HG03108 (cell line): Measurements from ENCODE around the gene TNFRSF21.
A peak's percentile ranks its signal among the peaks of the same experiment; 100 is the strongest.
"Not testable (repeated sequence)": the region's sequence is repeated elsewhere in the genome, so short reads cannot be mapped to it uniquely, and the experiment has no call there.

Source experiments
- ATAC-seq: cut with Tn5 transposase; IDR thresholded peaks from one replicate; pipeline ENCODE4 v1.9.1; 2021; ENCODE audit warnings: moderate library complexity; ENCODE audit not compliant: unreplicated experiment

The TNFRSF21 gene

DNA sequence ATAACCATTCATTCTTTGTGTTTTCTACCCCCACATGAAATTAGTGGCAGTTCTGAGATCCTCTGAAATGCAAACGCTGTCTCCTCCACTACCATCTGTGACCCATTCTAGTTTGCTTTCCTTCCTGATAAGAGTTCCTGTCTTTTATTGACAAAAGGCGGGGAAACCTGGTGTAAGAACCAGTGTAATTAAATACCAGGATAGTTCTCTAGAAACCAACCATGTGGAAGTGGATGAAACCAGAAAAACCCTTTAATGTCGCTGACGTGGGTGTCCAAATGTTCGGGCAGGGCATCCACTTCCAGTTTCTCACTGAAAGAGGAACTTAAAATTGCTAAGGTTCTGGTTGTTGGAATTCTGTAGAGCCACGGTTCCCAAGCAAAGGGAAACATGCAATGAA lies 79.1 kb downstream of the TNFRSF21 start:
- no peak for ATAC-seq

DNA sequence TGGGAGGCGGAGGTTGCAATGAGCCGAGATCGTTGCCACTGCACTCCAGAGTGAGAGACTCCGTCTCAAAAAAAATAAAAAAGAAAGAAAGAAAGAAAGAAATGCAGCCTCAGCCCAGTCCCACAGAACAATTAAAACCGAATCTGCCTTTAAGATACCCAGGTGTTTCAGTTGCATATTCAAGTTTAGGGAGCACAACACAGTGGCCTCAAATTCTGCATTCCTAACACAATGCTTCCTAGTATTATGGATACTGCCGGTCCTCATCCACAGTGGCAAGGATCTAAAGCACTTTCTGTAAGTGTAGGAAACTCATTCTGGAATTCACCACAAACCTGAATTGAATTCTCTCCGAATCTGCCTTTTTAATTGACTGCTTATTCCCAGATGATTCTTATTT lies 80.5 kb downstream of the TNFRSF21 start:
- no peak for ATAC-seq

DNA sequence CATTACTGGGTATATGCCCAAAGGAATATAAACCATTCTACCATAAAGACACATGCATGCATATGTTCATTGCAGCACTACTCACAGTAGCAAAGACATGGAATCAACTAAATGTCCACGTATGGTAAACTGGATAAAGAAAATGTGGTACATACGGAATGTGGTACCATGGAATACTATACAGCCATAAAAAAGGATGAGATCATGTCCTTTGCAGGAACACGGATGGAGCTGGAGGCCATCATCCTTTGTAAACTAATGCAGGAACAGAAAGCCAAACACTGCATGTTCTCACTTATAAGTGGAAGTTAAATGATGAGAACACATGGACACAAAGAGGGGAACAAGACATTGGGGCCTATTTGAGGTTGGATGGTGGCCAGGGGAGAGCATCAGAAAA lies 81.6 kb downstream of the TNFRSF21 start:
- not testable (repeated sequence) for ATAC-seq

DNA sequence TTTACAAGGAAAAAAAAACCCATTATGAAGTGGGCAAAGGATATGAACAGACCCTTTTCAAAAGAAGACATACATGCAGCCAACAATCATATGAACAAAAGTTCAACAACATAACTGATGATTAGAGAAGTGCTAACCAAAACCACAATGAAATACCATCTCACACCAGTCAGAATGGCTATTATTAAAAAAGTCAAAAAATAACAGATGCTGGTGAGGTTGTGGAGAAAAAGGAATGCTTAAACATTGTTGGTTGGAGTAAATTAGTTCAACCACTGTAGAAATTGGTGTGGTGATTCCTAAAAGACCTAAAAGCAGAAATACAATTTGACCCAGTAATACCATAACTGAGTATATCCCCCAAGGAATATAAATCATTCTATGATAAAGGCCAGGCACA lies 86.5 kb downstream of the TNFRSF21 start:
- ATAC-seq, result not testable (repeated sequence)

DNA sequence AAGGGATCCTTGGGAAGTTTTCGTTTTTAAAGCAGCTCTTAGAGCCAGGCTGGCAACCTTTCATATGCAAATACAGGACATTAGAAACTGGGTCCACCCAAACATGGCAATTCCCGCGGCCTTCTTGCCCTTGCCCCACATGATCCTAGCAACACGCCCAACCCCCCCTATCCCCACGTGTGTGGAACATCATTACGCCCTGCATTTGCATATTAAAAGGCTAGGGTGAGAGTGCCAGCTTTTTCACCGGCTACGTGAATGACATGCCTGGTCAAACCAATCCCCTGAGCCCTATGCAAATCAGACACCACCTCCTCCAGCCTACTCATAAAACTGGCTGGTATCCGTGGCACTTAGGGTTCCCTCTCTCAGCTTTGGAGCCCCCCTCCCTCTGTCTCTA lies 88.1 kb downstream of the TNFRSF21 start:
- no peak for ATAC-seq

DNA sequence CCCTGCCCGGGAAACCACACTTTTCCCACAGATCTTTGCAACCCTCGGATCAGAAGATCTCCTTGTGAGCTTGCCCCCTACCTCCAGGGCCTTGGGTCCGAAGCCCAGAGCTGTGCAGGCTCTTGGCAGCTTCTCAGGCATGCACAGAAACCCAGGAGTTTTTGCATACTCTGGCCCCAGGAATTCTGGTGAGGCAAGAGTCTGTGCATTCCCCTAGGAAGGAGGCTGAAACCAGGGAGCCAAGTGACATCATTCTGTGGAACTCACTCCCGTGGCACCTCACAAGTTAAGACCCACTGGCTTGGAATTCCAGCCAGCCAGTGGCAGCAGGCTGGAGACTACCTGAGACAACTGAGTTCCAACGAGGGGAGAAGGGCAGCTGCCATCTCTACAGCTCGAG lies 100.1 kb downstream of the TNFRSF21 start:
- no peak for ATAC-seq

DNA sequence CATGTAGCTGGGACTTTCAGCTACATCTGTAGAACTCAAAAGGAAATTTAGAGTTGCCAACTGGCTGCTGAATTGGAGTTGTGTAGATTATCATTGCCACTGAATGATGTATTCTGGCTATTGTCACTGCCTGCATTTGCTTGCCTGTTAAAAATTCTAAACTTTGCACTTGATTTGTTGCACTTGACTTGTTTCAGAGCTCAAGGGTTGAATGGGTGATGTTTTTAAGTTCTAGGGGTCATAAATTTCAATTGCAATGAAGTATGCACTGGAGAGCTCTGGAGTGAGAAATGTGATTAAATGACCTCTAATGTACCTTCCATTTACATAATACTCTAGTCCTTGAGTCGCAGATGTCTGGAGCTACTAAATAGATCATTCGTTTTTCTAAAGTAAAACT lies 102.4 kb downstream of the TNFRSF21 start:
- no peak for ATAC-seq

DNA sequence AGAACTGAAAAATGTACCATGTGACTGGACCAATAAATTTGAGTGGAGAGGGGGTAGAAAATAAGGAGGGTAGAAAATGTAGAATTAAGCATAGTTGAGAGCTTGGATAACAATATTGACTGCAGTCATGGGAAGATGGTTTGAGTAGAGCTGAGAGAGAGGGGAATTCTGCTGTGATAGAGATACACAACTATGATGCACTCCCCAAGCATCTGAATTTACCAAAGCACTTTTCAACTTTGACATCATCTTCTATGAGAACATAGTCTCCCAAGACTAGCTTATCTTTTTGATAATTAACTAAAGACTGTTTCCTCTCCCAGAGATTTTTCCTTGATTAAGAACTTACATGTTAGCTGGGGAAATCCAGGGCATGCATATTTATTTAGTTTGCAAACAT lies 103.1 kb downstream of the TNFRSF21 start:
- no peak for ATAC-seq

DNA sequence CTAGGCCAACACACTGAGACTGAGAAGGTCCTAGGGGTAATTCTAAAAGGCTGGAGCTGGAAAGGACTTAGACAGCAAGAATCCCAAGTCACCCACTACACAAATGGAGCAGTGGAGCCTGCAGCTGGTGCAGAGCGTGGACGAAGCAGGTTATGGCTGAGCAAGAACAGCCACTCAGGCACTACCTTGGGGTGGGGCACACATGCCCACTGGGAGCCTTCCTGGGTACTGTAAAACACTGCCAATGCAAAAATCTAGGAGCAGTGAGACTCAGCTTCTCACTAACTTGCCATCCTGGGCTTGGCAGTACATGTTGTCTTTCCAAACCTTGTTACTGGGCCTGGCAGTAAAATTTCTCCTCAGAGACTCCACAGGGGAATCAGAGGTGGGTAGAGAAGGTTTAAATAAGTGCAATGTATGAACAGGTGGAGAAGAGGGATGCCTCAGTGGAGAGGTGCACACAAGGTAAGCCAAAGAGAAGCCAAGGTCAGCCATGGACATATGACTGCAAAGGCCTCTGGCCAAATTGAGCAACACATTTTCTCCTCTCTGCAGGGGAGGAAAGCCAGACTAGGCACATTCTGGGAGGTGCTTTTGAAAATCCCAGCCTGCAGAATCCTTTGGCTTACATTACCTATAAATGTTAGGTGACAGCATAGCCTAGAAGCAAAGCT lies 105.6 kb downstream of the TNFRSF21 start:
- ATAC-seq, result no peak

DNA sequence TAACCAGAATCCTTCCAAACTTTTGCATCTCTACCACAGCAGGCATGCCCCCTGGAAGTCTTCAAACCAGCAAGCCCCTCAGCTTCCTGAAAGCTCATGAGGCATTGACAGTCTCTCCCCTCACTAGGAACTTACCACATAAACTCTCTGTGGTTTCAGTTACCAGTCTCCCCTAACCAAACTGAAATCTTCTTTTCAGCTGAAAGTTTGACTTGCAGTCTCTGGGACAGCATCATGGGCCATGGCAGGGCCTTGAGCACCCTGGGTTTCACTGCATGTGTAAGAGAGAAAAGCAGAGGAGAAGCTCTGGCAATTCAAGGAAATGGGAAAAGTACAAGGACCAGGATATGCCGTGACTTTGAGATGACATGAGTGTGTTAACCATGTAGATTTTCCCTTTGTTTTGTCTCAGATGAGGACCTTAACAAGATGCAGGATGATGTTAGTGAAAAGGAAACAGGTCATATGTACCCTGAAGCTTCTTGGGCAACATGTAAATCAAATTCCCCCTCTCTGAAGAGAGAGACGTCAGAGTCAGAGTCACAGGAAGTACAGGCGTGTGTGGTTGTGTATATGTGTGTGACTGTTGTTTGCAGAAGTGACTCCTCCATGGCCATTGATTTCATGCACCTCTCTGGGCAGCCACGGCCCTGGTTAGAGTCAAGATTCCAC lies 106.3 kb downstream of the TNFRSF21 start:
- peak; percentile 76 for ATAC-seq

DNA sequence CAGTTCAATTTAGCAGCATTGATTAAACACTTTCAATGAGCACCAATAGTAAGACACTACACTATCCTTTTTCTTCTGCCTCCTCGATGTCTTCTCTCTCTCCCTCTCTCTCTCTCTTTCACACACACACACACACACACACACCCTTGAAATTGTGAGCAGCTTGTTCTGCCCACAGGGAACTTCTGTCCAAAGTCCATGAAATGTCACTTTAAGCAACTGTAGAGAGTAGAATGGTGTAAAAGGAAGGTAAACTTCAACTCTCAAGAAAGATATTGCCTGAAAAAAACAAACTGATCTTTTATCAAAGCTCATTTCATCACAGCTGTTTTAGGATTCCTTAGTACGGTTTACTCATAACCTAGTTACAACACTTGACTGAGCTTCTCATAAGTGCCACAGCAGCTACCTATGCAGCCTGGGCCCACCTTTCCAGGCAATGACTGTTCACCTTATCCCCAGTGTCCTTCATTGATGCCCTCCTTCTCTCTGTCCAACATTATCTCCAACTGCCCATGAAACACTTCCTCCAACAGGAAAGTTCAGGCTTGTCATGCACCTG lies 107.0 kb downstream of the TNFRSF21 start:
- no peak for ATAC-seq

DNA sequence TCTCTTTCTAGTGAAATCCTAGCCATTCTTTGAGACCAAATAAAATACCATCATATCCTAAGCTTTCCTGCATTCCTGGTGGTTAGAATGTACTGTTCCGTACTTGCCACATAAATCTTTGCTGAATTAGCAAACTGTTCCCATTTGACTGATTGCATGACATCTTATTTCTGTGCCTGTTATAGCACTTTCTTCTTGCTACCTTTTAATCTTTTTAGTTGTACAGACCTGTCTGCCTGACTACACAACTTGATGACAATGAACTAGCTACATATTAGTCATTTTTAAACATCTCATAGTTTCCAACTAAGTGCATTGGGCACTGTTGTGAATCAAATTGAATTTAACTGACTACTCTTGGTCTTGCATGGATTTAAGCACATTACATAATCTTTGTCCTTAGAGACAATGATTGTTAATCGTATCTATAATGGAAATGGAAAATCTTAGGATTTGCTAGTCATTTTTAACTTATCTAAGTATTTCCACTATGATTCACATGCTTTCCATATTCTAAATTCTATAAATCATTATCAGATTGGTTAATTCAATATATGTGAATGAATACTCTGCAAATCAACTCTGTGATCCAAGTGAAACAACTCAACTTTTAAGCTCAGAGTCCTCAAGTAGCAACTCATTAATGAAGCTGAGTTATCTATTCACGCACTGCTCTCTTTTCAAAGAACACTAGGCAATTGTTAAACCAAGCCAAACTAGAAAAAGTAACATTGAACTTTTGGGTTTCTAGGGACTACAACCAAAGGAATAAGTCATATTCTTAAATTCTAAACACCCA lies 109.0 kb downstream of the TNFRSF21 start:
- ATAC-seq, result no peak

DNA sequence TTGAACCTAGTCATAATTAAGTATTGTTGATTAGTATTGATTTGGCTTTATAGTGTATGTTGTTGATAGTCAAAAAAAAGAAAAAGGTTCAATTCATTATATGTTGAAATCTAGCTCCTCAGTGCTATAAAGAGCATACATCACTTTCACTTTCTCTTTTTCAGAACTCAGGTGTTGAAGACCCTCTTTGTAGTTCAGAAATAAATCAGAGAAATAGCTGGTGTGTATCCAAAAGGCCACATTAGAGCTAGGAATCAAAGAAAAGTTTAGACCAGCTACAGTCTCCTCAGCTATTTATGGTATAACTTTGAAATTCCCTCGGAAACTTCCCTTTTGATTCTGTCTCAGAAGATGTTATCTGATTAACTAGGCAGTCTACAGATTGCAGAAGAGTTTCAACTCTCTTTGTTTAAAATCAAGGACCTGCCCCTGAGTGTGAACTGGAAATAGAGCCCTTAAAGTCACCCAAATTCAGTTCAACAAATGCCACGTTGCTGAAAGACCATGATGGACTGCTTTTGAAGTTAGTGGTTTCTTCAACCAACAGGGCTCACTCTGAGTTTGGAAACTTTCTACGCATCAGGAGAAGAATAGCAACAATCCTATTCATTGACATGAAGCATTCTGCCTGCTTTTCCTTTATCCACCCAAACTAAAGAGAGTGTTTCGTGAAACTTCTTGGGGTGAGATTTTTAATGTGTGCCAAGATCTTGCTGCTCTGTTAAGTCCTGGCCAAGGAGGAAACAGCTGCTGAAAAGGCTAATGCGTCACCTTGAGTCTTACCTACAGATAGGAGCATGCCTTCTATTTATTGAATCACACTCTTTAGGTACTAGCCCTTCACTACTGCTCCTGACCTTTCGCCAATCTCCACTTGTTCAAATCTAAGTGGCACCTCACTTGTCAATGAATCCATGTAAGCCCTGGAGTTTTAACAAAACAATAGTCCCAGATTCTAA lies 111.7 kb downstream of the TNFRSF21 start:
- ATAC-seq, result no peak

DNA sequence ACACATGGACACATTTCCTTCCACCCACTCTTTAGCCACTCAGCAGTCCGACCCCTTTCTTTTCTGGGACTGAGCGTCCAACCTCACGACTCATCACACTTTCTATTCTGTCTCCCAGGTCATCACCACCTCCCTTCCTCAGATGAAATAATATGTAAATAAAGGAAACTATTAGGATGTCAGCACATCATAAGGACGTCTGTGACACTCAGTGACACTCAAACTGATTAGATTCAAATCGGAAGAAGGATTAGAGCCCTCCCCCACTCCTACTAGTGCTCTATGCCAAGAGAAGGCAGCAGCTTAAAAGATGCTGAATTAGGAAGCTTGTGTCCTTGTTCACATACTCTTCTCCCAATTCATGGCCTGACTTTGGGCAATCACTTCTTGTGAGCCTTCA lies 113.6 kb downstream of the TNFRSF21 start:
- ATAC-seq, result no peak

DNA sequence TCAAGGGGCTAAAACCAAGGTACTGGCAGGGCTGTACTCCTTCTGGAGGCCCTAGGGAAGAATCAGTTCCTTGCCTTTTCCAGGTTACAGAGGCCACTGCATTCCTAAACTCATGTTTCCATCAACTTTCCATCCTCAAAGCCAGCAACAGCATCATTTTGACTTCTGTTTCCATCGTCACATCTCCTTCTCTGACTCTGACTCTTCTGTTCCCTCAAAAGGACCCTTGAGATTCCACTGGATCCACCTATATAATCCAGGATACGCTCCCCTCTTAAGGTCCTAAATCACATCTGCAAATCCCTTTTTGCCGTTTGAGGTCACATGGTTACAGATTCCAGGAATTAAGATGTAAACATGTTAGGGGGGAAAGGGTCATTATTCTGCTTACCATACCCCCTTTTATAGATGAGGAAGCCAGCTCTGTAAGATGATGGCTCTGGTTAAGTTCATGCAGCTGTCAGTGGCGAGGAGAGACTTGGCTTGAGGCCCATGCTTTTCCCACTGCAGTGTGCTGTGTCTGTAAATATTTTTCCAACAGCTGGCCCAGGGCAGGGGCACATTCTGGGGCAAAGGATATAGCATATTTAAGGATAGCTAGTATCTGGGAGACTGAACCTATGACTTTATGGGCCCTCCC lies 114.6 kb downstream of the TNFRSF21 start:
- ATAC-seq, result no peak

DNA sequence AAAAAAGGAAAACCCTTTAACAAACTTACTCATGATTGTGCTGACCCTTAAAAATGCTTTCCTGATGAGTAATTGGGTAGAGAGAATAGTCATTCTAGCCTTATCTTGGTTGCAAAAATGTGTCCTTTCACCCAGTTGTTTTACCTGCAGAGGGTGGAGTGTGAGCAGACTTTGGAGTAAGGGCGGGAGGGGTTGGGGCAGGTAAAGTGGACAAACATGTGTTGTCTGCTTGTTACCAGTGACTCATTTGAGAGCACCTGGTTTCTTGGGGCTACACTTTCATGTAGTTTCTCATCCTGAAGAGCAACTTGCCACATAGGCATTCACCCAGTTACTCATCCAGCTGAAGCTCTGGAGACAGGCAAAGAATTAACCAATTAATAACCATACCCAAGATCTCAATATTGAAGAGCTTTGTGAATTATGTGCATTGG lies 121.1 kb downstream of the TNFRSF21 start:
- ATAC-seq, result no peak

DNA sequence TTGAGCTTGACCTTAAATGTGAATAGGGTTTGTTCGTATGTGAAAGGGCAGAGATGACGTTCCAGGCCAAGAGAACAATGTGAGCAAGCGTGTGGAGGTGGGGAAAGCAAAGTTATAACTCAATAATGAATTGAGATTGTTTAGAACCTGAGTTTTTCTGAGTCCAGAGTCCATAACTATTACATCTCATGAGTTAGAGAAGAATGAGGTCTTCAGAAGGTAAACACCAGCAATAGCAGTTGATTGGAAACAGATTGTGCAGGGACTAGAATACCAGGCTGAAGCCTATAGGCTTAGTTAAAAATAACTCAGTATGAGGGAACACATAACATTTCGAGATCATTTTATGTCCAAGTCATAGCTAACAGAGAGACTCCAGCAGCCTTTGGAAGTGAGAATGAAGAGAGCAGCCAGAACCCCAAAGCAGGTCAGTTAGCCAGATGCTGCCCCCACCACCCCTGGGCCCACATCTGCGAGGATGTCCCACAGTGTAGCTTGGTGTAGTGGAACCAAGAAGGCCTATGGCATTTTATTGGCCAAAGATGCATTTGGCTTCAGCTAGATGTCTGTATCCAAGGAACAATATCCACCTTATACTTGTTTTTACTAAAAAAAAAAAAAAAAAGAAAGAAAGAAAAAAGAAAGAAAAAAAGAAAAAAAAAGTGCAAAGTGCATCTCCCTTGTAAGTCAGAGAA lies 121.7 kb downstream of the TNFRSF21 start:
- ATAC-seq, result no peak

DNA sequence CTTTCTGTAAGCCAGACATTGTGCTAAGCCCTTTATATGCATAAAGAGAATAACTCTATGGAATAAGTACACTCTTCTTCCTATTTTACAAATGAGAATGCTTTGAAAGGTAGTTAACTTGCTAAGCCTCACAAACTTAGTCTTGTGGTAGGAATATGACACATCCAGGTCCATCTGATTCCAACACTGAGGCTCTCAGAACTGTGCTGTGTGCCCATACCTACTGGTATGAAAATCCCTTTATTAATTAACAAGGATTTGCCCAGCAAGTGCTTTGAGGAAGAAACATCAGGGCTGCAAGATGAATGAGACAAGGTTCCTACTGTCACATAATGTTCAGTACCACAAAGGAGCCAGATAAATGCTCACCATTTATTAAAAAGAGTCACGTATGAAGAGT lies 122.6 kb downstream of the TNFRSF21 start:
- ATAC-seq, result no peak

DNA sequence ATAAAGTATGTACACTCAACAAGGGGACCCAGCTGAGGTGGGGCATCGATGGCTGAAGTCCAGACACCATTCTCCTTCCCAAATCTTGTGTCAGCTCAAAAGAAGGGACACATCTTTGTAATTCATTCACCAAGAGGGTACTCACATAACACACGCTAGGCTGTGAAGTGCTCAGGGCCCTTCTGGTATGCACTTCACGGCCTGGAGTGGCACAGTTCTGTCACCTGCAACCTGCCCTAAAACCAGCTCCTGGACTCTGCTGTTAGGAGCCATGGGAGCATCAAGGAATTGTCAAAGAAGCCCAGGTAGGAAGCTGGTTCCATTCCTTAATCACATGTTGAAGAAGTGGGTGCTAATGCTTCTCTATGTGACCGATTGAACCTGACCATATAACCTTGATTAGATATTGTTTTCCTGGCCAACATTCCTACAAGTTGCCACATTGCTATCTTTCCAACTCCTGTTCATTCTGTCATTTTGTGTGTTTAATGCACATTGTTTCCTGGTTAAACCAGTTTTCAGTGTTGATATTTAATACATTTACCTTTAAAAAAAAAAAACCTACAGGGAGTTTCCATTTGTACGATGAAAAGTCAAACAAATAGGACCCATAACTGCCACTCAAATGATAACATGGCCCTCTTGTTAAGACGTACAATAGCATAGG lies 127.3 kb downstream of the TNFRSF21 start:
- no peak for ATAC-seq
